ENCODE data around the gene CEP41.

DNA sequence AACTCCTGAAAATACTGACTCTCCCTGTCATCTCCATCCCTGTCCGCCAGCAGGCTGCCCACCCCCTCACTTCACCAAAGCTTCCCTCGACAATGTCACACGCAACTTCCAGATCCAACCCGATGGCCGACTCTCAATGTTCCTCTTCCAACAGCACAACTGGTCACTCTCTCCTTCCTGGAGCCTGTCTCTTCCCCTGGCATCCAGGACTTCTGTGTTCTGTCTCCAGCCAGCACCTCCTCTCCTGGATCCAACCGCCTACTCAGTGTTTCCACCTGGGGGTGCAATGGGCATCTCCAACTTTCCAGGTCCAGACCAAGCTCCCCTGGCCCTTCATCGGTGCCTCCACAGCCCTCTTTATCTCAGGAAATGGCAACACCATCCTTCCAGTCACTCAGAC lies 87.6 kb downstream of the CEP41 start:
- TF ChIP-seq POLR2A (IDR thresholded peaks at IDR 0.05), result no peak
- TF ChIP-seq, protein P1, sequence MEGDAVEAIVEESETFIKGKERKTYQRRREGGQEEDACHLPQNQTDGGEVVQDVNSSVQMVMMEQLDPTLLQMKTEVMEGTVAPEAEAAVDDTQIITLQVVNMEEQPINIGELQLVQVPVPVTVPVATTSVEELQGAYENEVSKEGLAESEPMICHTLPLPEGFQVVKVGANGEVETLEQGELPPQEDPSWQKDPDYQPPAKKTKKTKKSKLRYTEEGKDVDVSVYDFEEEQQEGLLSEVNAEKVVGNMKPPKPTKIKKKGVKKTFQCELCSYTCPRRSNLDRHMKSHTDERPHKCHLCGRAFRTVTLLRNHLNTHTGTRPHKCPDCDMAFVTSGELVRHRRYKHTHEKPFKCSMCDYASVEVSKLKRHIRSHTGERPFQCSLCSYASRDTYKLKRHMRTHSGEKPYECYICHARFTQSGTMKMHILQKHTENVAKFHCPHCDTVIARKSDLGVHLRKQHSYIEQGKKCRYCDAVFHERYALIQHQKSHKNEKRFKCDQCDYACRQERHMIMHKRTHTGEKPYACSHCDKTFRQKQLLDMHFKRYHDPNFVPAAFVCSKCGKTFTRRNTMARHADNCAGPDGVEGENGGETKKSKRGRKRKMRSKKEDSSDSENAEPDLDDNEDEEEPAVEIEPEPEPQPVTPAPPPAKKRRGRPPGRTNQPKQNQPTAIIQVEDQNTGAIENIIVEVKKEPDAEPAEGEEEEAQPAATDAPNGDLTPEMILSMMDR (IDR thresholded peaks at IDR 0.05), result no peak

All from heart left ventricle (tissue), 13 donors.